Heart right ventricle (tissue), 16 donors: ENCODE results near the gene CASKIN2. TPM values are rescaled to one million over a fixed set of nuclear protein-coding genes. Genes with fewer than 3 reads are reported as not detected.
"Not testable (repeated sequence)": the region's sequence is repeated elsewhere in the genome, so short reads cannot be mapped to it uniquely, and the experiment has no call there.

Experiments used
- ATAC-seq, 8 donors: fragments of 200-7000 bp; cut with Tn5 transposase; one replicate each; pipeline ENCODE4 v1.9.1; 2020; ENCODE audit warnings: mild to moderate bottlenecking in 8 of 8, moderate library complexity in 8 of 8, moderate number of reproducible peaks in 1 of 8
- DNase-seq, 2 donors: peaks; one replicate each; pipeline ENCODE4 v3.0.0-alpha.2; 2020
- H3K27ac ChIP-seq, 10 donors: fragments of 200-600 bp; sonication (generic) in 2 of 10; one replicate each; pipeline versions ENCODE4 v1.5.0 to v1.8.0; 2020 to 2022; ENCODE audit warnings: mild to moderate bottlenecking in 3 of 10
- H3K27me3 ChIP-seq, 7 donors: fragments of 200-600 bp; one replicate each; pipeline ENCODE4 v1.8.0; 2021 to 2022; ENCODE audit warnings: mild to moderate bottlenecking in 2 of 7
- H3K36me3 ChIP-seq, 9 donors: fragments of 200-600 bp; sonication (generic) in 1 of 9; one replicate each; pipeline versions ENCODE4 v1.5.0 to v1.8.0; 2020 to 2022; ENCODE audit warnings: mild to moderate bottlenecking in 2 of 9
- H3K4me1 ChIP-seq, 9 donors: fragments of 200-600 bp; sonication (generic) in 1 of 9; one replicate each; pipeline versions ENCODE4 v1.5.0 to v1.8.0; 2020 to 2022; ENCODE audit warnings: mild to moderate bottlenecking in 4 of 9
- H3K4me3 ChIP-seq, 10 donors: fragments of 200-600 bp; sonication (generic) in 2 of 10; one replicate each; pipeline versions ENCODE4 v1.5.0 to v1.8.0; 2020 to 2022; ENCODE audit warnings: mild to moderate bottlenecking in 7 of 10, moderate library complexity in 2 of 10
- H3K9me3 ChIP-seq, 11 donors: fragments of 200-600 bp in 10 of 11; sonication (generic) in 2 of 11; one replicate each; pipeline versions ENCODE4 v1.5.0 to v1.8.0; 2013 to 2022; ENCODE audit warnings: mild to moderate bottlenecking in 2 of 11, control low read depth in 1 of 11, moderate library complexity in 1 of 11
- CTCF ChIP-seq, 9 donors: fragments of 200-600 bp; sonication (generic) in 2 of 9; IDR thresholded peaks; one replicate each; pipeline versions ENCODE4 v1.5.0 to v1.8.0; 2021 to 2022; ENCODE audit warnings: antibody characterized with exemption in 9 of 9, mild to moderate bottlenecking in 5 of 9, moderate library complexity in 1 of 9
- WGBS, 2 donors: extraction: QIAGEN DNeasy Blood & Tissue Kit; methylation state at CpG; one replicate each; pipeline ENCODE4 v1.1.7; 2013; ENCODE audit warnings: inconsistent platforms in 1 of 2; 5-methylcytosine and 5-hydroxymethylcytosine counted together
- intact Hi-C, 10 donors: fragments of 100-400 bp; cut with DNase I; formaldehyde crosslinking; loops; one replicate each; pipeline versions ENCODE4 v1.11.1 to v1.14.2; 2022
- polyA plus RNA-seq, 2 donors: library from polyadenylated mRNA; stranded (reverse); fragments of 200-250 nt; gene quantifications; one replicate each; pipeline ENCODE4 v1.2.3, GENCODE V29; 2013
- total RNA-seq, 10 donors: library from RNA; stranded (reverse); fragmentation: NEBNext Ultra II Directional in 3 of 10; extraction: Animal tissue kit (Norgen Biotek cat#: 25700) in 3 of 10; gene quantifications; one replicate each; pipeline versions ENCODE4 v1.2.1 to v1.2.4, GENCODE V29; 2021 to 2023
- donor health status: Arrhythmogenic right ventricular cardiomyopathy.
- donor health status: ischemic (EF 13 %, LVEDD 7.1; RV severe dilation, severe dysfunction).
- donor health status: healthy with polysubstance abuse.
- donor health status: DM: no; HTN: yes; CAD: no.
- donor health status: DM: no; HTN: no; CAD: no.
- donor health status: ischemic (EF 25% LVEDD 6.9; RV normal size, moderate dysfunction).
- donor health status: ischemic (EF 25% LVEDD 5.7; RV mildly dilated, moderate dysfunction).
- donor health status: healthy.
- donor health status: DM: yes; HTN: yes; CAD: no.
- donor health status: Ischemic cardiomyopathy.
- donor health status: ischemic (EF 35%, LVEDD 5.7; RV mildly dilated, moderate dysfunction).
- donor health status: nonischemic (EF 11% LVEDD 7.7; RV severe dilation, severe dysfunction).
- donor health status: DM: yes; HTN: yes; CAD: no.
- donor health status: PGD.
- donor health status: ischemic (EF 29% LVEDD 5.4; RV normal size, mild dysfunction).
- donor health status: nonischemic (EF 23%, LVEDD 6.1; RV moderate dilation, normal function).

The CASKIN2 gene
- total and polyA plus RNA-seq, 12 donors = 17.6 to 59.2 (median 36.5) TPM

DNA sequence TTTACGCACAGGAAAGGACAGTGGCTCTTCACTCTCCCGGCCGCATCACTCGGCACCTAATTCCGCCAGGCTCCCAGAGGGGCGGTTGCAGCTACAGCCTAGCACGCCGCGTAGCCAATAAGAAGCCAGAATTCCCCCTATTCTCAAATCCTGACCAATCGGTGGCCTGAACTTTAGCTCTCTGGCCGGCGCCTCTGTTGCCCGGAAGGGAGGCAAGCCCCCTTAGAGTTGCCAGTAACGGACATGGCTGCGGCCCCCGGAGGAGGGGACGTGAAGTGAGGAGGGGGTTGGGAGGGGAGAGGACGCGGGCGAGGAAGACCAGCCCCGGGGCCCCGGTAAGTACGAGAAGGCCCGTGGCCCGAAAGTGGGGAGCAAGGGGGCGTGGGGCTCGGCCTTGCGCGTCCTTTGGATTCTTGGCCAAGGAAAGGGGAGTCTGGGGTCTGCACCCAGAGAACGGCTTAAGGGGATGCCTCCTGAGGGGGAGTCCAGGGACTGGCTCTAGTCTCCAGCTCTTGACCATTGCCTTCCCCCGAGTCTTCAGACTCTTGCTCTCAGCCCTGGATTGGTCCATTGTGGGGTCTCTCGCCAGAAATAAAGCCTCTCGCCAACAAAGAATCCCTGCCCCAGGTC, 58.8 kb downstream of the CASKIN2 start, which contains the start of gene TMEM94:
Gene TMEM94 (plus strand): TSS at position 219 of the 630 bp plus-strand sequence. CDS start 15,271 bp downstream, outside the sequence.
- 0% methylated on average over 33 of the region's 33 CpGs for WGBS, 2 donors
- peaks cover 5 to 50% (median 38%) of the 10 kb centered on the region in 9 donors for H3K4me1 ChIP-seq
- no peaks in the 10 kb centered on the region for H3K9me3 ChIP-seq
- H3K4me3 ChIP-seq = peak within 1 kb of the TSS; percentile 52 to 100 (median 89)
- H3K27ac ChIP-seq = peak within 1 kb of the TSS; percentile 69 to 98 (median 93)
- DNase-seq (peak; percentile 91 to 97), ATAC-seq (peak; percentile 98 to 99 (median 99))
- H3K36me3 ChIP-seq = peaks cover 0 to 4% (median 0%) of the 10 kb centered on the region in 9 donors
- no peaks in the 10 kb centered on the region for H3K27me3 ChIP-seq
- no peak for TF ChIP-seq CTCF (IDR thresholded peaks at IDR 0.05)
- intact Hi-C loops = no loop called here

GRCh38 chr17:75456039-75456416, 59.3 kb downstream of the CASKIN2 start:
- Histone ChIP-seq H3K27me3 (no peaks in the 10 kb centered on the region), H3K27ac (peak overlapping the region; percentile 21 to 98 (median 93)), H3K36me3 (no peaks in the 10 kb centered on the region), H3K4me3 (peak overlapping the region; percentile 52 to 100 (median 89)), H3K9me3 (no peaks in the 10 kb centered on the region), H3K4me1 (peaks cover 5 to 48% (median 38%) of the 10 kb centered on the region in 9 donors)
- peak in 1 of 2 donors; percentile 37 for DNase-seq
- ATAC-seq = peak; percentile 13 to 57 (median 40)
- intact Hi-C loops = no loop called here
- no peak for TF ChIP-seq CTCF (IDR thresholded peaks at IDR 0.05)
- WGBS, 2 donors = 4 to 7% methylated on average over 13 of the region's 13 CpGs

- DNase-seq, H3K27ac ChIP-seq, ATAC-seq, H3K27me3 ChIP-seq, H3K4me3 ChIP-seq, H3K36me3 ChIP-seq, intact Hi-C loops, H3K9me3 ChIP-seq: not testable (repeated sequence)
- peaks cover 5 to 35% (median 28%) of the 10 kb centered on the region in 9 donors for H3K4me1 ChIP-seq
- WGBS, 2 donors = 96 to 97% methylated on average over 3 of the region's 3 CpGs
Observed at GRCh38 chr17:75454672-75455071, 60.7 kb downstream of the CASKIN2 start.

GRCh38 chr17:75454193-75454592, 61.1 kb downstream of the CASKIN2 start:
- Histone ChIP-seq H3K4me1 (peaks cover 5 to 30% (median 26%) of the 10 kb centered on the region in 9 donors), H3K27ac (no peak overlapping the region), H3K36me3 (no peaks in the 10 kb centered on the region), H3K27me3 (no peaks in the 10 kb centered on the region), H3K9me3 (no peaks in the 10 kb centered on the region), H3K4me3 (no peak overlapping the region)
- TF ChIP-seq CTCF (IDR thresholded peaks at IDR 0.05) = no peak
- ATAC-seq = no peak
- intact Hi-C loops = no loop called here
- DNase-seq = no peak

DNA sequence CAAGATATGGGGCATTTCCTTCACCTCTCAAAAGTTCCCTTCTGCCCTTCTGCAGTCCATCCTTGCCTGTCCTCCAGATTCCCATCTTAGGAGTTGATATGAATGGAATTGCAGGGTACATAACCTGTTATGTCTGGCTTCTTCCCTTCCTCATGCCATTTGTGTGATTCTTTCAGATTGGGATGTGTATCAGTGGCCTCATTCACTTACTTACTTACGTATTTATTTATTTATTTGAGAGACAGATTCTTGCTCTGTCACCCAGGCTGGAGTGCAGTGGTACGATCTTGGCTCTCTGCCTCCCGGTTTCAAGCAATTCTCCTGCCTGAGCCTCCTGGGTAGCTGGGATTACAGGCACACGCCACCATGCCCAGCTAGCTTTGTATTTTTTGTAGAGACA, 65.1 kb downstream of the CASKIN2 start:
- no peak overlapping the region for H3K27ac ChIP-seq
- H3K36me3 ChIP-seq = no peaks in the 10 kb centered on the region
- no peak for ATAC-seq
- intact Hi-C loops = no loop called here
- DNase-seq = no peak
- peaks cover 0 to 1% (median 0%) of the 10 kb centered on the region in 9 donors for H3K4me1 ChIP-seq
- no peaks in the 10 kb centered on the region for H3K27me3 ChIP-seq
- no peaks in the 10 kb centered on the region for H3K9me3 ChIP-seq
- TF ChIP-seq CTCF (IDR thresholded peaks at IDR 0.05) = no peak
- 87 to 88% methylated on average over 4 of the region's 4 CpGs for WGBS, 2 donors
- H3K4me3 ChIP-seq = no peak overlapping the region
